IgD-negative memory B cell (primary cell): ENCODE measurements around the gene PDE9A. TPM values are rescaled to one million over a fixed set of nuclear protein-coding genes. Genes with fewer than 3 reads are reported as not detected.
"Not testable (repeated sequence)": the region's sequence is repeated elsewhere in the genome, so short reads cannot be mapped to it uniquely, and the experiment has no call there.

Experiments used
- H3K27ac Mint-ChIP-seq, 3 donors: one replicate each; pipeline ENCODE4 v1.8.0; 2020 to 2022; ENCODE audit warnings: mild to moderate bottlenecking in 3 of 3, mixed read lengths in 3 of 3, moderate library complexity in 1 of 3
- H3K27me3 Mint-ChIP-seq: one replicate; pipeline ENCODE4 v1.8.0; 2021; ENCODE audit warnings: mixed read lengths
- H3K36me3 Mint-ChIP-seq: one replicate; pipeline ENCODE4 v1.8.0; 2020; ENCODE audit warnings: mild to moderate bottlenecking, mixed read lengths
- H3K4me1 Mint-ChIP-seq, 3 donors: one replicate each; pipeline ENCODE4 v1.8.0; 2020 to 2022; ENCODE audit warnings: mixed read lengths in 3 of 3, mild to moderate bottlenecking in 1 of 3
- H3K4me3 Mint-ChIP-seq, 4 donors: one replicate each; pipeline ENCODE4 v1.8.0; 2020 to 2022; ENCODE audit warnings: mild to moderate bottlenecking in 4 of 4, mixed read lengths in 4 of 4, moderate library complexity in 3 of 4
- H3K9me3 Mint-ChIP-seq, 3 donors: one replicate each; pipeline ENCODE4 v1.8.0; 2020 to 2021; ENCODE audit warnings: mixed read lengths in 3 of 3, mild to moderate bottlenecking in 1 of 3
- polyA plus RNA-seq: library from polyadenylated mRNA; unstranded; fragments of 300-500 nt; fragmentation: Illumina TruSeq; gene quantifications from one replicate; pipeline ENCODE4 v1.2.3, GENCODE V29; 2021

Gene PDE9A
- polyA plus RNA-seq, 1 donor from 2014 or later, result not detected

GRCh38 chr21:42703965-42704364 is 50.5 kb downstream of the PDE9A start:
- no peaks in the 10 kb centered on the region for H3K4me1 Mint-ChIP-seq
- H3K36me3 Mint-ChIP-seq, result peaks cover 6% of the 10 kb centered on the region
- H3K9me3 Mint-ChIP-seq, result no peaks in the 10 kb centered on the region
- H3K27ac Mint-ChIP-seq, result no peak overlapping the region
- H3K27me3 Mint-ChIP-seq, result peaks cover 5% of the 10 kb centered on the region
- no peak overlapping the region for H3K4me3 Mint-ChIP-seq

GRCh38 chr21:42704861-42705260 is 51.4 kb downstream of the PDE9A start:
- H3K27me3 Mint-ChIP-seq, result peaks cover 5% of the 10 kb centered on the region

GRCh38 chr21:42705346-42705745 is 51.9 kb downstream of the PDE9A start:
- no peaks in the 10 kb centered on the region for H3K9me3 Mint-ChIP-seq
- peaks cover 5% of the 10 kb centered on the region for H3K36me3 Mint-ChIP-seq
- no peak overlapping the region for H3K4me3 Mint-ChIP-seq
- no peaks in the 10 kb centered on the region for H3K4me1 Mint-ChIP-seq
- H3K27ac Mint-ChIP-seq, result no peak overlapping the region
- H3K27me3 Mint-ChIP-seq, result peaks cover 4% of the 10 kb centered on the region

More at GRCh38 chr21:42704861-42705260, 51.4 kb downstream of the PDE9A start:
- no peaks in the 10 kb centered on the region for H3K4me1 Mint-ChIP-seq
- H3K36me3 Mint-ChIP-seq, result peaks cover 6% of the 10 kb centered on the region
- H3K4me3 Mint-ChIP-seq, result no peak overlapping the region
- no peaks in the 10 kb centered on the region for H3K9me3 Mint-ChIP-seq
- no peak overlapping the region for H3K27ac Mint-ChIP-seq

GRCh38 chr21:42705746-42706374 is 52.4 kb downstream of the PDE9A start:
- H3K36me3 Mint-ChIP-seq, result peaks cover 4% of the 10 kb centered on the region
- no peaks in the 10 kb centered on the region for H3K4me1 Mint-ChIP-seq
- no peak overlapping the region for H3K4me3 Mint-ChIP-seq

GRCh38 chr21:42706765-42707164 is 53.3 kb downstream of the PDE9A start:
- Mint-ChIP-seq H3K36me3 (peaks cover 3% of the 10 kb centered on the region), H3K9me3 (no peaks in the 10 kb centered on the region), H3K27me3 (peaks cover 1% of the 10 kb centered on the region), H3K4me3 (no peak overlapping the region), H3K4me1 (no peaks in the 10 kb centered on the region), H3K27ac (no peak overlapping the region)

More at GRCh38 chr21:42705746-42706374, 52.4 kb downstream of the PDE9A start:
- Mint-ChIP-seq H3K9me3 (no peaks in the 10 kb centered on the region), H3K27me3 (peaks cover 1% of the 10 kb centered on the region), H3K27ac (no peak overlapping the region)

- no peaks in the 10 kb centered on the region for H3K4me1 Mint-ChIP-seq
- H3K36me3 Mint-ChIP-seq, result no peaks in the 10 kb centered on the region
- H3K4me3 Mint-ChIP-seq, result no peak overlapping the region
- no peak overlapping the region for H3K27ac Mint-ChIP-seq
- H3K9me3 Mint-ChIP-seq, result no peaks in the 10 kb centered on the region
- peaks cover 1% of the 10 kb centered on the region for H3K27me3 Mint-ChIP-seq
Measured at GRCh38 chr21:42707207-42707830, 53.9 kb downstream of the PDE9A start.

- no peak overlapping the region for H3K4me3 Mint-ChIP-seq
- no peak overlapping the region for H3K27ac Mint-ChIP-seq
- H3K27me3 Mint-ChIP-seq, result peaks cover 1% of the 10 kb centered on the region
- no peaks in the 10 kb centered on the region for H3K9me3 Mint-ChIP-seq
- H3K4me1 Mint-ChIP-seq, result no peaks in the 10 kb centered on the region
- H3K36me3 Mint-ChIP-seq, result no peaks in the 10 kb centered on the region
Measured at GRCh38 chr21:42708107-42708506, 54.7 kb downstream of the PDE9A start.

GRCh38 chr21:42708916-42709315 is 55.5 kb downstream of the PDE9A start:
- H3K9me3 Mint-ChIP-seq, H3K36me3 Mint-ChIP-seq, H3K4me3 Mint-ChIP-seq, H3K27ac Mint-ChIP-seq, H3K4me1 Mint-ChIP-seq, H3K27me3 Mint-ChIP-seq: not testable (repeated sequence)

GRCh38 chr21:42711667-42712066 is 58.2 kb downstream of the PDE9A start:
- H3K4me3 Mint-ChIP-seq, result no peak overlapping the region
- H3K27me3 Mint-ChIP-seq, result peaks cover 1% of the 10 kb centered on the region
- H3K36me3 Mint-ChIP-seq, result no peaks in the 10 kb centered on the region
- H3K4me1 Mint-ChIP-seq, result no peaks in the 10 kb centered on the region
- H3K9me3 Mint-ChIP-seq, result no peaks in the 10 kb centered on the region
- H3K27ac Mint-ChIP-seq, result no peak overlapping the region

GRCh38 chr21:42715427-42715826 is 62.0 kb downstream of the PDE9A start:
- H3K27me3 Mint-ChIP-seq, H3K9me3 Mint-ChIP-seq, H3K27ac Mint-ChIP-seq, H3K4me1 Mint-ChIP-seq, H3K4me3 Mint-ChIP-seq, H3K36me3 Mint-ChIP-seq: not testable (repeated sequence)

- no peaks in the 10 kb centered on the region for H3K36me3 Mint-ChIP-seq
- peaks cover 7% of the 10 kb centered on the region for H3K27me3 Mint-ChIP-seq
- H3K4me1 Mint-ChIP-seq, result no peaks in the 10 kb centered on the region
- H3K4me3 Mint-ChIP-seq, result no peak overlapping the region
- H3K9me3 Mint-ChIP-seq, result no peaks in the 10 kb centered on the region
- H3K27ac Mint-ChIP-seq, result no peak overlapping the region
Measured at GRCh38 chr21:42716074-42716473, 62.7 kb downstream of the PDE9A start.

- H3K4me1 Mint-ChIP-seq, H3K9me3 Mint-ChIP-seq, H3K4me3 Mint-ChIP-seq, H3K36me3 Mint-ChIP-seq, H3K27ac Mint-ChIP-seq: not testable (repeated sequence)
- peaks cover 11% of the 10 kb centered on the region for H3K27me3 Mint-ChIP-seq
Measured at GRCh38 chr21:42720484-42720883, 67.1 kb downstream of the PDE9A start.

- Mint-ChIP-seq H3K4me3 (no peak overlapping the region), H3K9me3 (no peaks in the 10 kb centered on the region), H3K36me3 (no peaks in the 10 kb centered on the region), H3K27ac (no peak overlapping the region), H3K4me1 (no peaks in the 10 kb centered on the region), H3K27me3 (peaks cover 11% of the 10 kb centered on the region)
Measured at GRCh38 chr21:42721341-42721824, 68.0 kb downstream of the PDE9A start.

GRCh38 chr21:42722153-42722552 is 68.7 kb downstream of the PDE9A start:
- H3K27ac Mint-ChIP-seq, result no peak overlapping the region
- H3K9me3 Mint-ChIP-seq, result no peaks in the 10 kb centered on the region
- peaks cover 11% of the 10 kb centered on the region for H3K27me3 Mint-ChIP-seq

GRCh38 chr21:42722808-42723473 is 69.5 kb downstream of the PDE9A start:
- H3K4me3 Mint-ChIP-seq, result no peak overlapping the region
- H3K36me3 Mint-ChIP-seq, result no peaks in the 10 kb centered on the region
- H3K27ac Mint-ChIP-seq, result no peak overlapping the region
- no peaks in the 10 kb centered on the region for H3K9me3 Mint-ChIP-seq
- no peaks in the 10 kb centered on the region for H3K4me1 Mint-ChIP-seq
- H3K27me3 Mint-ChIP-seq, result peaks cover 12% of the 10 kb centered on the region

More at GRCh38 chr21:42722153-42722552, 68.7 kb downstream of the PDE9A start:
- Mint-ChIP-seq H3K4me3 (no peak overlapping the region), H3K36me3 (no peaks in the 10 kb centered on the region), H3K4me1 (no peaks in the 10 kb centered on the region)
